NCI-H187 (cell line): ENCODE data around the gene SPTBN5.

Experiments used
- DNase-seq, 2 experiments: peaks; one replicate each; lab custom pipeline; 2025; lab: John Stamatoyannopoulos, UW

SPTBN5 gene

GRCh38 chr15:41893422-41894250 is at the start of gene SPTBN5:
Gene SPTBN5 (minus strand): TSS chr15:41894053. CDS start chr15:41893497, 556 bp downstream.
- DNase-seq = no peak

- DNase-seq = no peak
Measured at GRCh38 chr15:41942886-41943285, 49.0 kb upstream of the SPTBN5 start.

GRCh38 chr15:41941644-41942415 is 48.0 kb upstream of the SPTBN5 start:
- no peak for DNase-seq

GRCh38 chr15:41940441-41940857 is 46.6 kb upstream of the SPTBN5 start:
- DNase-seq = no peak

GRCh38 chr15:41939986-41940385 is 46.1 kb upstream of the SPTBN5 start:
- no peak for DNase-seq

- DNase-seq = no peak
Measured at GRCh38 chr15:41937568-41937923, 43.7 kb upstream of the SPTBN5 start.

GRCh38 chr15:41936649-41937567 is 43.1 kb upstream of the SPTBN5 start:
- no peak for DNase-seq

- DNase-seq = no peak
Measured at GRCh38 chr15:41936155-41936554, 42.3 kb upstream of the SPTBN5 start.

- no peak for DNase-seq
Measured at GRCh38 chr15:41935566-41936020, 41.7 kb upstream of the SPTBN5 start.

- DNase-seq = no peak
Measured at GRCh38 chr15:41934843-41935242, 41.0 kb upstream of the SPTBN5 start.

GRCh38 chr15:41933771-41934170 is 39.9 kb upstream of the SPTBN5 start:
- DNase-seq = no peak

GRCh38 chr15:41933326-41933725 is 39.5 kb upstream of the SPTBN5 start:
- no peak for DNase-seq

GRCh38 chr15:41932511-41933289 is 38.8 kb upstream of the SPTBN5 start:
- no peak for DNase-seq

GRCh38 chr15:41932101-41932500 is 38.2 kb upstream of the SPTBN5 start:
- DNase-seq = no peak

GRCh38 chr15:41930867-41931222 is 37.0 kb upstream of the SPTBN5 start:
- DNase-seq = no peak

GRCh38 chr15:41930221-41930866 is 36.5 kb upstream of the SPTBN5 start:
- no peak for DNase-seq

- no peak for DNase-seq
Measured at GRCh38 chr15:41928637-41929620, 35.1 kb upstream of the SPTBN5 start.

GRCh38 chr15:41928100-41928499 is 34.2 kb upstream of the SPTBN5 start:
- no peak for DNase-seq

GRCh38 chr15:41927536-41927935 is 33.7 kb upstream of the SPTBN5 start:
- no peak for DNase-seq
